ENCODE measurements around the gene KATNA1.

The KATNA1 gene

DNA sequence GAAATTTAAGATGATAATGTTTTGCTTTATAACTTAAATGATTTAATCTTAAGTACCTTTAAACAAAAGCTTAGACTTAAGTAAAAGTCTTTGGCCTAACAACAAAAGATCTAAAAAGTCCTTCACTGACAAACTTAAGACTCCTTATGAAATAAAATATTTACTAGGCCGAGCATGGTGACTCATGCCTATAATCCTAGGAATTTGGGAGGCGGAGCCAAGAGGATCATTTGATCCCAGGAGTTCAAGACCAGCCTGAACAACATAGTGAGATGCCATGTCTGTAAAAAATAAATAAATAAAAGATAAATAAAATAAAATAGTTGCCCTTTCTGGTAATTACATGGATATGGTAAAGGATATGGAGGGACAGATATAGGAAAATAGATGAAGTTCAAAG lies 12.4 kb downstream of the KATNA1 start:
- DNase-seq (ENCODE audit: extremely low read depth, low read depth), result peak; percentile 8
- TF ChIP-seq, protein P1, sequence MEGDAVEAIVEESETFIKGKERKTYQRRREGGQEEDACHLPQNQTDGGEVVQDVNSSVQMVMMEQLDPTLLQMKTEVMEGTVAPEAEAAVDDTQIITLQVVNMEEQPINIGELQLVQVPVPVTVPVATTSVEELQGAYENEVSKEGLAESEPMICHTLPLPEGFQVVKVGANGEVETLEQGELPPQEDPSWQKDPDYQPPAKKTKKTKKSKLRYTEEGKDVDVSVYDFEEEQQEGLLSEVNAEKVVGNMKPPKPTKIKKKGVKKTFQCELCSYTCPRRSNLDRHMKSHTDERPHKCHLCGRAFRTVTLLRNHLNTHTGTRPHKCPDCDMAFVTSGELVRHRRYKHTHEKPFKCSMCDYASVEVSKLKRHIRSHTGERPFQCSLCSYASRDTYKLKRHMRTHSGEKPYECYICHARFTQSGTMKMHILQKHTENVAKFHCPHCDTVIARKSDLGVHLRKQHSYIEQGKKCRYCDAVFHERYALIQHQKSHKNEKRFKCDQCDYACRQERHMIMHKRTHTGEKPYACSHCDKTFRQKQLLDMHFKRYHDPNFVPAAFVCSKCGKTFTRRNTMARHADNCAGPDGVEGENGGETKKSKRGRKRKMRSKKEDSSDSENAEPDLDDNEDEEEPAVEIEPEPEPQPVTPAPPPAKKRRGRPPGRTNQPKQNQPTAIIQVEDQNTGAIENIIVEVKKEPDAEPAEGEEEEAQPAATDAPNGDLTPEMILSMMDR (IDR thresholded peaks at IDR 0.05; ENCODE audit: low read depth, low read length), result no peak

DNA sequence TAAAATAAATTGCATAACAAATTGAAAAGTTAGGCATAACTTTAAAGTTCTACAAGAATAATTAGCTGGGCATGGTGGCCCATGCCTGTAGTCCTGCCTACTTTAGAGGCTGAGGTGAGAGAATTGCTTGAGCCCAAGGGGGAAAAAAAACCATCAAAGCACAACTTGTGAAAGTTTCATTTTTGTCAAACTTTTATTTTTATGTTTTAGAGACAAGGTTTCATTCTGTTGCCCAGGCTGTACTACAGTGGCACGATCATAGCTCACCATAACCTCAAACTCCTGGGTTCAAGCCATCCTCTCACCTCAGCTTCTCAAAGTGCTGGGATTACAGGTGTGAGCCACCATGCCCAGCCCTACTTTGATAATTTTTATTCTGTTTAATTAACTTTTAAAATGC lies 14.2 kb downstream of the KATNA1 start:
- no peak for DNase-seq (ENCODE audit: extremely low read depth, low read depth)

DNA sequence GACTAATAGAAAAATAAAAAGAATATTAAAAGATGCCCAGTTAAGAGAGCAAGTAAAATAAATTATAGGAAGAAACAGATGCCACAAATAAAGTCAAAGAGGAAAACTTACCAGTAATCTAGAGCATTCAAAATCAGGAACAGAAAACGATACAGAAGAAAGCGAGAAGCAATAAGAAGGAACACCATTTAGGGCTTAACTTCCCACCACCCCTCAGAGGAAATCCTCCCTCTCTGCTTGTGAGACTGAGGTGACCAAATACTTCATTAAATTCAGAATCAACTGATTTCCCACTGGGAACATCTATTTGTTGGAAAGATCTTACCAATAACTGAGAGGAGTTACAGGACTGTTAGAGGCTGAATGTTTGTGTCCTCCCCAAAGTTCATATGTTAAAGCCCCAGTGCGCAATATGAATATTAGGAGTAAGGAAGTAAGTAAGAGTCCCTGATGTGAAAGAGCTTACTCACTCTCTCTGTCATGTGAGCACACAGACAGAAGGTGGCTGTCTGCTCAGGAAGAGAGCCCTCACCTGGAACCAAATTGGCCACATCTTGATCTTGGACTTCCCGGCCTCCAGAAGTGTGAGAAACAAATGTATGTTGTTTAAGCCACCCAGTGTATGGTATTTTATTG lies 19.5 kb downstream of the KATNA1 start:
- DNase-seq (ENCODE audit: extremely low read depth, low read depth), result no peak
- TF ChIP-seq, protein P1 (IDR thresholded peaks at IDR 0.05; ENCODE audit: low read depth, low read length), result no peak

More for the DNA sequence above, 14.2 kb downstream of the KATNA1 start:
- TF ChIP-seq, protein P1 (IDR thresholded peaks at IDR 0.05; ENCODE audit: low read depth, low read length), result no peak

DNA sequence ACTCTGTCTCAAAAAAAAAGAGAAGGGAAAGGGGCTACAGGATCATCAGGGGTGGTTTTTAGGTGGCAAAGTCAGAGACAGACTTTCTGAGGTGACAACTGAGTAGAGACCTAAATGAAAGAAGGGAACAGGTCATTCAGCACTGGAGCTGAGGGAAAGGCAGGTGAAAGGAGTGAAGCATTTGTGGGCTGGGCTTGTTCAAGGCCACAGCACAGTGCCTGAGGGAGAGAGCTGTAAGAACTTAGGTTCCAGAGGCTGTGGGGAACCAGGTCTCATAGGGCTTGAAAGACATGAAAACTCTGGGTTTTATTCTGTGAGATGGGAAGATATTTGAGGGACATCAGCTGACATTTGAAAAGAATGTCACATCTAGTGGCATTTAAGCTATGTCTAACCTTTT lies 20.8 kb downstream of the KATNA1 start:
- no peak for DNase-seq (ENCODE audit: extremely low read depth, low read depth)
- TF ChIP-seq, protein P1 (IDR thresholded peaks at IDR 0.05; ENCODE audit: low read depth, low read length), result no peak

DNA sequence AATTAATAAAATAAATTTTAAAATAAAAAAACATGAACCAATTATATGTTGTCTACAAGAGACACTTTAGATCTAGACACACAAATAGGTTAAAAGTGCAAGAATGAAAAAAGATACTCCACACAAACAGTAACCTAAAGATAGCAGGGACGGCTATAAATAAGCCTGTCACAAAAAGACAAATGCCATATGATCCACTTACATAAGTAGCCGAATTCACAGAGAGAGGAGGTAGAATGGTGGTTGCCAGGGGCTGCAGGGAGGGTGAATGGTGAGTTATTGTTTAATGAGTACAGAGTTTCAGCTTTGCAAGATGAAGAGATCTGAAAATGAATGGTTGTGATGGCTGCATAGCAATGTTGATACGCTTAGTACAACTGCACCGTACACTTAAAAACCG lies 32.7 kb downstream of the KATNA1 start:
- TF ChIP-seq, protein P1 (IDR thresholded peaks at IDR 0.05; ENCODE audit: low read depth, low read length), result no peak
- no peak for DNase-seq (ENCODE audit: extremely low read depth, low read depth)

DNA sequence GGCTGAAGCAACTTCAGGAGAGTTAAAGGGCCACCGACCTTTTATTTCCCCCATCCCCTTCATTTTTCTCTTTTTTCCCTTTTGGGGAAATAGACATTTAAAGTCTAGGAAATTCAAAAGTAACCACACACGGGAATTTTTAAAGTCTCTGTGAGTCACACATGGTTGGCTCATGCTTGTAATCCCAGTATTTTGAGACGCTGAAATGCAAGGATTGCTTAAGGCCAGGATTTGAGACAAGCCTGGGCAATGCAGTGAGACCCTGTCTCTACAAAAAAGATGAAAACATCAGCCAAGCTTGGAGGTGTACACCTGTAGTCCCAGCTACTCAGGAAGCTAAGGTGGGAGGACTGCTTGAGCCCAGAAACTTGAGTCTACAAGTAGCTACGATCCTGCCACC lies 34.2 kb downstream of the KATNA1 start:
- TF ChIP-seq, protein P1 (IDR thresholded peaks at IDR 0.05; ENCODE audit: low read depth, low read length), result no peak
- no peak for DNase-seq (ENCODE audit: extremely low read depth, low read depth)

DNA sequence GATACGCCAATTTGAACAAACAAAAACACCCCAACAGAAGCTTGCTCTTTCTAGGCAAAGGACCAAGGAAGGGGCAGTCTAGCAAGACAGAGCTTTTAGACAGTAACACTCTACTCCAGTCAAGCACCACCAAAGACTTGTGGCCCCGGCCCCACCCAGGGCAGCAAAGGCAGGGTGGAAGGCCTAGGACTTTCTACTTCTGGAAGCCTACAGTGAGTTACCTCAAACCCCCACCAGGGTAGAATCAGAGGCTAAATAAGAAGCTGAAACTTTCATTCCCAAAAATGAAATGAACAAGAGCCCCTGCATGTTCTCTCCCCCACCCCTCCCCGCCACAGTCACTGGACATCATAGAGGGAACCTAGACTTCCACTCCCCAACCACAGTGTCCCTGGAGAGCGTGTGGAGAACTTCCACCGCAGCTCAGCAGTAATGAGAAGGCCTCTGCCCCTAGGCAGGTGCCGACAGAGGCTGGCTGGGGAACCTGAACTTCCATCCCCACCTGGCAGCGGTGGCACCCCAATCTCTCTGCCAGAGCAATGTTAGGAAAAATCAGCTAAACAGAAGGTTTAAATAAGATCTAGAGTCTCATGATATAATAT lies 40.0 kb downstream of the KATNA1 start:
- TF ChIP-seq, protein P1 (IDR thresholded peaks at IDR 0.05; ENCODE audit: low read depth, low read length), result no peak
- DNase-seq (ENCODE audit: extremely low read depth, low read depth), result no peak
